ENCODE results near the gene RSRC2. TPM values are rescaled to one million over a fixed set of nuclear protein-coding genes. Genes with fewer than 3 reads are reported as not detected.
A peak's percentile ranks its signal among the peaks of the same experiment; 100 is the strongest.

Gene RSRC2
- total RNA-seq, 1 donor from 2014 or later: 126 TPM

DNA sequence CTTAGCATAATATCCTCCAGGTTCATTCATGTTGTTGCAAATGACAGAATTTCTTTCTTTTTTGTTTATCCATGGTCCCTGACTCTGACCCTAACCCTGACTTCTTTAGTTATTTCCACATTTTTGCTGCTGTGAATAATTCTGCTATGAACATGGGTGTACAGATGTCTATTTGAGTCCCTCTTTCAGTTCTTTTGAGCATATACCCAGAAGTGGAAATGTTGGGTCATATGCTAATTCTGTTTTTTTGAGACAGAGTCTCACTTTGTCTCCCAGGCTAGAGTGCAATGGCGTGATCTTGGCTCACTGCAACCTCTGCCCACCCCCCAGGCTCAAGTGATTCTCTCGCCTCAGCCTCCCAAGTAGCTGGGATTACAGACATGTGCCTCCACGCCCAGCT is 33.4 kb upstream of the RSRC2 start:
- intact Hi-C loops (cut with micrococcal nuclease): loop anchor here (2.0 kb wide), 1 partner anchor 15 kb away; no protein-coding TSS in a partner anchor
- H3K27me3 Mint-ChIP-seq: no peaks in the 10 kb centered on the region
- H3K36me3 Mint-ChIP-seq (ENCODE audit: low read depth): peaks cover 33% of the 10 kb centered on the region
- H3K27ac Mint-ChIP-seq: peak overlapping the region; percentile 64
- ChIA-PET POLR2A (interaction anchor here (3.7 kb wide), 1 partner anchor 33 kb away, joined by 18 read pairs; the partner anchor contains the start of genes KNTC1 and RSRC2), CTCF (no interaction called here)
- H3K4me1 Mint-ChIP-seq: peaks cover 19% of the 10 kb centered on the region
- H3K9me3 Mint-ChIP-seq: no peaks in the 10 kb centered on the region
- ATAC-seq (ENCODE audit: low read depth): peak; percentile 16
- TF ChIP-seq, protein P1, sequence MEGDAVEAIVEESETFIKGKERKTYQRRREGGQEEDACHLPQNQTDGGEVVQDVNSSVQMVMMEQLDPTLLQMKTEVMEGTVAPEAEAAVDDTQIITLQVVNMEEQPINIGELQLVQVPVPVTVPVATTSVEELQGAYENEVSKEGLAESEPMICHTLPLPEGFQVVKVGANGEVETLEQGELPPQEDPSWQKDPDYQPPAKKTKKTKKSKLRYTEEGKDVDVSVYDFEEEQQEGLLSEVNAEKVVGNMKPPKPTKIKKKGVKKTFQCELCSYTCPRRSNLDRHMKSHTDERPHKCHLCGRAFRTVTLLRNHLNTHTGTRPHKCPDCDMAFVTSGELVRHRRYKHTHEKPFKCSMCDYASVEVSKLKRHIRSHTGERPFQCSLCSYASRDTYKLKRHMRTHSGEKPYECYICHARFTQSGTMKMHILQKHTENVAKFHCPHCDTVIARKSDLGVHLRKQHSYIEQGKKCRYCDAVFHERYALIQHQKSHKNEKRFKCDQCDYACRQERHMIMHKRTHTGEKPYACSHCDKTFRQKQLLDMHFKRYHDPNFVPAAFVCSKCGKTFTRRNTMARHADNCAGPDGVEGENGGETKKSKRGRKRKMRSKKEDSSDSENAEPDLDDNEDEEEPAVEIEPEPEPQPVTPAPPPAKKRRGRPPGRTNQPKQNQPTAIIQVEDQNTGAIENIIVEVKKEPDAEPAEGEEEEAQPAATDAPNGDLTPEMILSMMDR (IDR thresholded peaks at IDR 0.05): no peak
- peak overlapping the region; percentile 36 for H3K4me3 Mint-ChIP-seq
- no peak for DNase-seq

- Mint-ChIP-seq H3K4me3 (peak overlapping the region; percentile 61), H3K27ac (peak overlapping the region; percentile 84), H3K36me3 (ENCODE audit: low read depth) (peaks cover 38% of the 10 kb centered on the region), H3K4me1 (peaks cover 19% of the 10 kb centered on the region), H3K9me3 (no peaks in the 10 kb centered on the region), H3K27me3 (no peaks in the 10 kb centered on the region)
- ChIA-PET POLR2A (interaction anchor here (0.7 to 3.7 kb wide), 6 partner anchors 11 to 139 kb away, joined by 3 to 18 read pairs (median 4); partner anchors contain the start of genes KNTC1, RSRC2 and ZCCHC8), CTCF (no interaction called here)
- no peak for DNase-seq
- TF ChIP-seq, protein P1 (IDR thresholded peaks at IDR 0.05): no peak
- ATAC-seq (ENCODE audit: low read depth): peak; percentile 70
- intact Hi-C loops (cut with micrococcal nuclease): no loop called here
These were observed 32.3 kb upstream of the RSRC2 start for GRCh38 chr12:122558745-122559641.

GRCh38 chr12:122547330-122547729 is 20.6 kb upstream of the RSRC2 start:
- DNase-seq: no peak
- POLR2A ChIA-PET: interaction anchor here (0.7 to 0.8 kb wide), 2 partner anchors 11 to 898 kb away, joined by 3 to 11 read pairs; no protein-coding TSS in a partner anchor
- CTCF ChIA-PET: interaction anchor here (0.6 kb wide), 1 partner anchor 222 kb away, joined by 3 read pairs; no protein-coding TSS in a partner anchor
- ATAC-seq (ENCODE audit: low read depth): no peak
- Mint-ChIP-seq H3K27me3 (no peaks in the 10 kb centered on the region), H3K27ac (no peak overlapping the region), H3K36me3 (ENCODE audit: low read depth) (peaks cover 43% of the 10 kb centered on the region), H3K4me1 (peaks cover 26% of the 10 kb centered on the region), H3K4me3 (no peak overlapping the region), H3K9me3 (no peaks in the 10 kb centered on the region)
- TF ChIP-seq, protein P1 (IDR thresholded peaks at IDR 0.05): no peak
- intact Hi-C loops (cut with micrococcal nuclease): no loop called here

DNA sequence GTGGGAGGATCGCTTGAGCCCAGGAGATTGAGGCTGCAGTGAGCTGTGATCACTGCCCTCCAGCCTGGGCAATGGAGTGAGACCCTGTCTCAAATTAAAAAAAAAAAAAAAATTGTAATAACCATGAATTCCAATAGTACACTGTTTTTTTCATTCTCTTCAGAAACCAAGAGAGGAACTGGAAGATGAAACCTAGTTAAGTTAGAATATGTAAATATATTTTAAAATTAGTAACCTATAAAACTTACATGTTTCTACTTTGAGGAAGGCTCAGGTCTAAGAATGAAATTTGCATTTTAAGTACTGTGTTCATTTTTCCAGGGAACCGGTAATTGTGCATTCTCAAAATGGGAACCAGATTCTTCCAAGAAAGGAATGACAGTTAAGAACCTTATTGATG is 19.1 kb upstream of the RSRC2 start:
- Mint-ChIP-seq H3K27ac (peak overlapping the region; percentile 83), H3K9me3 (no peaks in the 10 kb centered on the region), H3K36me3 (ENCODE audit: low read depth) (peaks cover 38% of the 10 kb centered on the region), H3K4me3 (peak overlapping the region; percentile 57), H3K4me1 (peaks cover 28% of the 10 kb centered on the region), H3K27me3 (no peaks in the 10 kb centered on the region)
- no peak for DNase-seq
- intact Hi-C loops (cut with micrococcal nuclease): loop anchor here (1.0 to 2.0 kb wide), 2 partner anchors 15 to 19 kb away; partner anchors contain the start of gene KNTC1
- CTCF ChIA-PET: no interaction called here
- ATAC-seq (ENCODE audit: low read depth): peak; percentile 80
- TF ChIP-seq, protein P1 (IDR thresholded peaks at IDR 0.05): no peak
- POLR2A ChIA-PET: interaction anchor here (1.2 to 2.9 kb wide), 2 partner anchors 19 to 23 kb away, joined by 4 to 13 read pairs; partner anchors contain the start of genes KNTC1 and RSRC2

GRCh38 chr12:122544537-122544936 is 17.8 kb upstream of the RSRC2 start:
- no peak for DNase-seq
- no peak for ATAC-seq (ENCODE audit: low read depth)
- CTCF ChIA-PET: no interaction called here
- POLR2A ChIA-PET: interaction anchor here (1.2 to 2.9 kb wide), 4 partner anchors 14 to 44 kb away, joined by 3 to 13 read pairs (median 4); partner anchors contain the start of genes KNTC1, RSRC2 and ZCCHC8
- Mint-ChIP-seq H3K27ac (peak overlapping the region; percentile 82), H3K4me3 (no peak overlapping the region), H3K4me1 (peaks cover 28% of the 10 kb centered on the region), H3K27me3 (no peaks in the 10 kb centered on the region), H3K36me3 (ENCODE audit: low read depth) (peaks cover 29% of the 10 kb centered on the region), H3K9me3 (no peaks in the 10 kb centered on the region)
- intact Hi-C loops (cut with micrococcal nuclease): loop anchor here (2.0 kb wide), 1 partner anchor 16 kb away; no protein-coding TSS in a partner anchor
- TF ChIP-seq, protein P1 (IDR thresholded peaks at IDR 0.05): no peak

All from activated B cell treated with CpG ODN at 0.5 μM for 24 hours (primary cell).